ENCODE data around the gene CCDC32. TPM values are rescaled to one million over a fixed set of nuclear protein-coding genes. Genes with fewer than 3 reads are reported as not detected.

CCDC32 gene
- total RNA-seq, 4 donors from 2014 or later: 11.9 to 24.2 (median 17.2) TPM

DNA sequence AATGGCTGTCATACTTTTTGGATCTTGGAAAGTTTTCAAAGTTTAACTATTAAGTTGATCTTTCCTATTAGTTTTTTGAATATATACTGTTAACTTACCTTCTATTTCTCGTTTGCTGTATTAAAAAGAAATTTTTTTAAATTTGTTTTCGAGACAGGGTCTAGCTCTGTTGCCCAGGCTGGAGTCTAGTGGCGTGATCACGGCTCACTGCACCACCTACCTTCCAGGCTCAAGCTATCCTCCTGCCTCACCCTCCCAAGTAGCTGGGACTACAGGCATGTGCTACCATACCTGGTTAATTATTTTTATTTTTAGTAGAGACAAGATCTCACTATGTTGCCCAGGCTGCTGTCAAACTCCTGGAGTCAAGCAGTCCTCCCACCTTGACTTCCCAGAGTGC, 33.8 kb upstream of the CCDC32 start:
- Histone ChIP-seq H3K4me3 (no peak overlapping the region), H3K36me3 (no peaks in the 10 kb centered on the region), H3K9me3 (no peaks in the 10 kb centered on the region), H3K27ac (no peak overlapping the region), H3K27me3 (no peaks in the 10 kb centered on the region), H3K4me1 (peaks cover 9% of the 10 kb centered on the region in 2 donors)
- intact Hi-C loops (cut with DNase I; ENCODE audit: low total_unique reads): loop anchor here (10.0 kb wide), 1 partner anchor 206 kb away; the partner anchor contains the start of genes DNAJC17 and ZFYVE19
- DNase-seq: no peak
- TF ChIP-seq, protein P1, sequence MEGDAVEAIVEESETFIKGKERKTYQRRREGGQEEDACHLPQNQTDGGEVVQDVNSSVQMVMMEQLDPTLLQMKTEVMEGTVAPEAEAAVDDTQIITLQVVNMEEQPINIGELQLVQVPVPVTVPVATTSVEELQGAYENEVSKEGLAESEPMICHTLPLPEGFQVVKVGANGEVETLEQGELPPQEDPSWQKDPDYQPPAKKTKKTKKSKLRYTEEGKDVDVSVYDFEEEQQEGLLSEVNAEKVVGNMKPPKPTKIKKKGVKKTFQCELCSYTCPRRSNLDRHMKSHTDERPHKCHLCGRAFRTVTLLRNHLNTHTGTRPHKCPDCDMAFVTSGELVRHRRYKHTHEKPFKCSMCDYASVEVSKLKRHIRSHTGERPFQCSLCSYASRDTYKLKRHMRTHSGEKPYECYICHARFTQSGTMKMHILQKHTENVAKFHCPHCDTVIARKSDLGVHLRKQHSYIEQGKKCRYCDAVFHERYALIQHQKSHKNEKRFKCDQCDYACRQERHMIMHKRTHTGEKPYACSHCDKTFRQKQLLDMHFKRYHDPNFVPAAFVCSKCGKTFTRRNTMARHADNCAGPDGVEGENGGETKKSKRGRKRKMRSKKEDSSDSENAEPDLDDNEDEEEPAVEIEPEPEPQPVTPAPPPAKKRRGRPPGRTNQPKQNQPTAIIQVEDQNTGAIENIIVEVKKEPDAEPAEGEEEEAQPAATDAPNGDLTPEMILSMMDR (IDR thresholded peaks at IDR 0.05 in 4 of 5, conservative IDR thresholded peaks at IDR 0.05 in 1 of 5): no peak
- TF ChIP-seq POLR2A (IDR thresholded peaks at IDR 0.05): no peak
- in situ Hi-C loops (cut with MboI; ENCODE audit: low sequenced_read_pairs in 4 of 4): loop anchor here in 2 of 4 donors (10.0 kb wide), 2 partner anchors 64 to 296 kb away; partner anchors contain the start of gene VPS18 (in 2 of the 2)
- ATAC-seq: no peak

DNA sequence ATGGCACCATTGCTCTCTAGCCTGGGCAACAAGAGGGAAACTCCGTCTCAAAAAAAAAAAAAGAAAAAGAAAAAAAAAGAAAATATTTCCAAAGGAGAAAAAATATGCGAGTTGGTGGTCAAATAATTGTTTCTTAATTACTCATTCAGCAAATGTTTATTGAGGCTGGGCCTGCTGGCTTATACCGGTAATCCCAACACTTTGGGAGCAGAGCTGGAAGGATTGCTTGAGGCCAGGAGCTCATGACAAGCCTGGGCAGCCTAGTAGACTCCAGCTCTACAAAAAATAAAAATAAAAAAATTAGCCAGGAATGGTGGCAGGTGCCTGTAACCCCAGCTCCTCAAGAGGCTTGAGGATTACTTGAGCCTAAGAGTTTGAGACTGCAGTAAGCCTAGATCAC, 33.3 kb upstream of the CCDC32 start:
- no peak overlapping the region for H3K4me3 ChIP-seq
- in situ Hi-C loops (cut with MboI; ENCODE audit: low sequenced_read_pairs in 4 of 4): loop anchor here in 2 of 4 donors (10.0 kb wide), 2 partner anchors 63 to 297 kb away; partner anchors contain the start of gene VPS18 (in 2 of the 2)
- no peaks in the 10 kb centered on the region for H3K9me3 ChIP-seq
- TF ChIP-seq, protein P1 (IDR thresholded peaks at IDR 0.05 in 4 of 5, conservative IDR thresholded peaks at IDR 0.05 in 1 of 5): no peak
- TF ChIP-seq POLR2A (IDR thresholded peaks at IDR 0.05): no peak
- H3K4me1 ChIP-seq: peaks cover 9% of the 10 kb centered on the region in 2 donors
- H3K36me3 ChIP-seq: no peaks in the 10 kb centered on the region
- H3K27ac ChIP-seq: no peak overlapping the region
- intact Hi-C loops (cut with DNase I; ENCODE audit: low total_unique reads): loop anchor here (10.0 kb wide), 1 partner anchor 207 kb away; the partner anchor contains the start of genes DNAJC17 and ZFYVE19
- no peaks in the 10 kb centered on the region for H3K27me3 ChIP-seq
- DNase-seq: no peak
- ATAC-seq: no peak

DNA sequence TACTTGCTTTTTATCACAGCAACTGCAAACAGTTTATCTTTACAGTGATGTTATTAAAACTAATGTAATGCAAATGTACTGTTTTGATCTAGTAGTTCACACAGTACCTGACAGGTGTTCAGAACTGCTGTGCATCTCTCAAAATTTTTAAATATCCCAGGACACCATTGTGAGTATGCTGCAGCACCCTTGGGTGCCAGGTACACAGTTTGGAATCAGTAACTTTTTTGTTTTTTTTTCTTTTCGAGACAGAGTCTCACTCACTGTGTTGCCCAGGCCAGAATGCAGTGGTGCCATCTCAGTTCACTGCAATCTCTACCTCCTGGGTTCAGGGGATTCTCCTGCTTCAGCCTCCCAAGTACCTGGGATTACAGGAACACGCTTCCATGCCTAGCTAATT, 32.2 kb upstream of the CCDC32 start:
- ATAC-seq (no peak), DNase-seq (no peak)
- H3K27ac ChIP-seq: no peak overlapping the region
- intact Hi-C loops (cut with DNase I; ENCODE audit: low total_unique reads) (loop anchor here (10.0 kb wide), 1 partner anchor 208 kb away; the partner anchor contains the start of genes DNAJC17 and ZFYVE19), in situ Hi-C loops (cut with MboI; ENCODE audit: low sequenced_read_pairs in 4 of 4) (loop anchor here in 2 of 4 donors (10.0 kb wide), 2 partner anchors 62 to 298 kb away; partner anchors contain the start of gene VPS18 (in 2 of the 2))
- no peaks in the 10 kb centered on the region for H3K9me3 ChIP-seq
- H3K4me1 ChIP-seq: peaks cover 9% of the 10 kb centered on the region in 2 donors
- no peaks in the 10 kb centered on the region for H3K36me3 ChIP-seq
- no peaks in the 10 kb centered on the region for H3K27me3 ChIP-seq
- no peak overlapping the region for H3K4me3 ChIP-seq
- no peak for TF ChIP-seq POLR2A (IDR thresholded peaks at IDR 0.05)
- TF ChIP-seq, protein P1 (IDR thresholded peaks at IDR 0.05 in 4 of 5, conservative IDR thresholded peaks at IDR 0.05 in 1 of 5): no peak

DNA sequence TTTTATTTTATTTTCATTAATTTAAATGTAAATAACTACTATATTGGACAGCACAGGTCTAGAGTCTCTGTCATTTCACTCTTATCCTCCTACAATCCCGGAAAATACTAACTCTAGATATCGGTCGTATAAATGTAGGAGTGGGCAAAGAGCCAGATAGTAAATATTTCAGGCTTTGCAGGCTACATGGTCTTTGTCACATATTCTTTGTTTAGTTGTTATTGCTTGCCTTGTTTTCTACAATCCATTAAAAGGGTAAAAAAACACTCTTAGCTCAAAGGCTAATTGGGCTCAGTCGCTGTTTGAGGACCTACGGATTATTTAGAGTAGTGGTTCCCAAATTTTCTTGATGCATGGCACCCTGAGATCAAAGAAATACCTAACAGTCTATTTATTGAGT, 30.9 kb upstream of the CCDC32 start:
- Histone ChIP-seq H3K4me3 (no peak overlapping the region), H3K27me3 (no peaks in the 10 kb centered on the region), H3K27ac (no peak overlapping the region), H3K9me3 (no peaks in the 10 kb centered on the region), H3K36me3 (no peaks in the 10 kb centered on the region), H3K4me1 (peaks cover 9% of the 10 kb centered on the region in 2 donors)
- TF ChIP-seq, protein P1 (IDR thresholded peaks at IDR 0.05 in 4 of 5, conservative IDR thresholded peaks at IDR 0.05 in 1 of 5): no peak
- TF ChIP-seq POLR2A (IDR thresholded peaks at IDR 0.05): no peak
- intact Hi-C loops (cut with DNase I; ENCODE audit: low total_unique reads): loop anchor here (2.0 to 10.0 kb wide), 2 partner anchors 27 to 209 kb away; partner anchors contain the start of genes DNAJC17, RPUSD2 and ZFYVE19
- in situ Hi-C loops (cut with MboI; ENCODE audit: low sequenced_read_pairs in 4 of 4): loop anchor here in 2 of 4 donors (10.0 kb wide), 2 partner anchors 61 to 299 kb away; partner anchors contain the start of gene VPS18 (in 2 of the 2)
- ATAC-seq (no peak), DNase-seq (no peak)
